OCI-LY7 (cell line): Measurements from ENCODE around the gene RASAL1. TPM values are rescaled to one million over a fixed set of nuclear protein-coding genes. Genes with fewer than 3 reads are reported as not detected.
A peak's percentile ranks its signal among the peaks of the same experiment; 100 is the strongest.

ENCODE experiments used
- BruUV-seq: library from RNA; stranded (reverse); fragments of 400-500 nt; replicated peaks from 2 replicates; lab custom pipeline; 2021; lab: Mats Ljungman, UMichigan
- CTCF ChIA-PET: fragments of 300-600 bp; sonication (Branson Sonifier 250); formaldehyde crosslinking; loops from one replicate; lab custom pipeline; 2022; ENCODE audit warnings: antibody characterized with exemption; ENCODE audit not compliant: unreplicated experiment; lab: Charles Lee
- POLR2A ChIA-PET: fragments of 300-600 bp; sonication (Branson Sonifier 250); formaldehyde crosslinking; loops from one replicate; lab custom pipeline; 2022; ENCODE audit warnings: antibody characterized with exemption; lab: Charles Lee
- DNase-seq: peaks from one replicate; pipeline ENCODE4 v3.0.0-alpha.2; 2015; ENCODE audit warnings: low spot score
- H2AFZ ChIP-seq: fragments of 200-600 bp; sonication (generic), shearing (Covaris generic); 2 replicates; pipeline ENCODE4 v1.6.1; 2014; ENCODE audit warnings: mild to moderate bottlenecking, antibody characterized with exemption, low read length, moderate library complexity
- H3K27ac ChIP-seq: fragments of 200-600 bp; sonication (generic); 2 replicates; pipeline ENCODE4 v1.5.1; 2014; ENCODE audit warnings: mixed run types, low read depth, mild to moderate bottlenecking, moderate library complexity, low read length, inconsistent platforms; ENCODE audit not compliant: poor library complexity, severe bottlenecking
- H3K36me3 ChIP-seq: fragments of 200-600 bp; sonication (generic); 2 replicates; pipeline ENCODE4 v1.6.1; 2014; ENCODE audit warnings: mild to moderate bottlenecking, antibody characterized with exemption, low read length, moderate library complexity, mixed read lengths; ENCODE audit not compliant: insufficient read depth
- H3K4me1 ChIP-seq: fragments of 200-600 bp; sonication (generic); 2 replicates; pipeline ENCODE4 v1.5.1; 2014; ENCODE audit warnings: mild to moderate bottlenecking, low read length; ENCODE audit not compliant: insufficient read depth, poor library complexity, severe bottlenecking
- H3K4me2 ChIP-seq: fragments of 200-600 bp; sonication (generic); 2 replicates; pipeline ENCODE4 v1.6.1; 2014; ENCODE audit warnings: mild to moderate bottlenecking, low read length
- H3K4me3 ChIP-seq: fragments of 200-600 bp; sonication (generic); 2 replicates; pipeline ENCODE4 v1.5.1; 2014; ENCODE audit warnings: mild to moderate bottlenecking, low read depth, low read length; ENCODE audit not compliant: poor library complexity, severe bottlenecking
- H3K79me2 ChIP-seq: fragments of 200-600 bp; sonication (generic); 2 replicates; pipeline ENCODE4 v1.6.1; 2016; ENCODE audit warnings: low read depth, mild to moderate bottlenecking, low read length, moderate library complexity, mixed read lengths; ENCODE audit not compliant: insufficient read depth
- H3K9me2 ChIP-seq: fragments of 200-600 bp; sonication (generic); 2 replicates; pipeline ENCODE4 v1.6.1; 2016; ENCODE audit warnings: mild to moderate bottlenecking, low read length, mixed read lengths; ENCODE audit not compliant: insufficient read depth
- H3K9me3 ChIP-seq: fragments of 200-600 bp; sonication (generic); 2 replicates; pipeline ENCODE4 v1.6.1; 2014; ENCODE audit warnings: mild to moderate bottlenecking, mixed run types, low read length, mixed read lengths
- H4K20me1 ChIP-seq: fragments of 200-600 bp; sonication (generic); 2 replicates; pipeline ENCODE4 v1.6.1; 2014; ENCODE audit warnings: mild to moderate bottlenecking, antibody characterized with exemption, low read length, moderate library complexity, mixed read lengths; ENCODE audit not compliant: insufficient read depth
- CTCF ChIP-seq: fragments of 200-600 bp; sonication (generic); conservative IDR thresholded peaks from 2 replicates; pipeline ENCODE4 v1.5.1; 2014; ENCODE audit warnings: mild to moderate bottlenecking, antibody characterized with exemption, low read length, moderate library complexity, mixed read lengths
- EZH2phosphoT487 ChIP-seq: fragments of 200-600 bp; sonication (generic); IDR thresholded peaks from 2 replicates; pipeline ENCODE4 v1.6.1; 2018; ENCODE audit warnings: low read depth, borderline replicate concordance, mild to moderate bottlenecking, mixed run types, antibody characterized with exemption, low read length, moderate library complexity, mixed read lengths
- intact Hi-C: fragments of 100-400 bp; cut with micrococcal nuclease; formaldehyde crosslinking; loops from one replicate; pipeline ENCODE4 v1.10.0; 2022; ENCODE audit not compliant: unreplicated experiment
- total RNA-seq, 2 experiments: library from RNA; depleted of rRNA in 1 of 2; stranded (reverse); fragments of >200 nt in 1 of 2; shearing (Covaris generic) in 1 of 2; gene quantifications; 2 replicates each; pipeline ENCODE4 v1.2.3, GENCODE V29; 2014 to 2022

Gene RASAL1
- total RNA-seq, 2 experiments from 2014 or later, result 74.4 to 89.1 TPM

GRCh38 chr12:113181975-113182374, 46.4 kb upstream of the RASAL1 start:
- peaks cover 5% of the 10 kb centered on the region; the same call in 1 of the 2 replicates for H4K20me1 ChIP-seq
- H2AFZ ChIP-seq, result no peak overlapping the region
- ChIA-PET CTCF (no interaction called here), POLR2A (interaction anchor here (0.6 to 0.9 kb wide), 4 partner anchors 42 to 162 kb away, joined by 3 read pairs; no protein-coding TSS in a partner anchor)
- no TSS peak for BruUV-seq
- H3K9me2 ChIP-seq, result no peaks in the 10 kb centered on the region
- intact Hi-C loops, result no loop called here
- H3K9me3 ChIP-seq, result no peaks in the 10 kb centered on the region
- H3K79me2 ChIP-seq, result peaks cover 57% of the 10 kb centered on the region
- TF ChIP-seq EZH2phosphoT487 (no peak), CTCF (no peak)
- peaks cover 68% of the 10 kb centered on the region for H3K36me3 ChIP-seq
- H3K4me2 ChIP-seq, result peak overlapping the region; percentile 92
- peak overlapping the region; percentile 2 for H3K4me3 ChIP-seq
- H3K27ac ChIP-seq, result peak overlapping the region; percentile 41
- H3K4me1 ChIP-seq, result peaks cover 29% of the 10 kb centered on the region
- DNase-seq, result no peak

GRCh38 chr12:113180333-113180732, 44.8 kb upstream of the RASAL1 start:
- no peaks in the 10 kb centered on the region for H3K9me2 ChIP-seq
- H2AFZ ChIP-seq, result no peak overlapping the region
- no peaks in the 10 kb centered on the region for H3K9me3 ChIP-seq
- no peak overlapping the region for H3K4me2 ChIP-seq
- peaks cover 42% of the 10 kb centered on the region for H3K79me2 ChIP-seq
- TF ChIP-seq EZH2phosphoT487 (no peak), CTCF (no peak)
- no peak overlapping the region for H3K4me3 ChIP-seq
- peaks cover 76% of the 10 kb centered on the region for H3K36me3 ChIP-seq
- H3K4me1 ChIP-seq, result peaks cover 24% of the 10 kb centered on the region
- H4K20me1 ChIP-seq, result no peaks in the 10 kb centered on the region
- BruUV-seq, result no TSS peak
- POLR2A ChIA-PET, result no interaction called here
- CTCF ChIA-PET, result no interaction called here
- no peak overlapping the region for H3K27ac ChIP-seq
- no peak for DNase-seq
- intact Hi-C loops, result no loop called here

GRCh38 chr12:113179023-113179422, 43.5 kb upstream of the RASAL1 start:
- Histone ChIP-seq H2AFZ (no peak overlapping the region), H3K36me3 (peaks cover 89% of the 10 kb centered on the region), H3K4me1 (peaks cover 38% of the 10 kb centered on the region), H3K27ac (no peak overlapping the region), H3K79me2 (peaks cover 35% of the 10 kb centered on the region), H3K9me3 (no peaks in the 10 kb centered on the region), H3K4me2 (no peak overlapping the region), H3K4me3 (no peak overlapping the region), H3K9me2 (no peaks in the 10 kb centered on the region), H4K20me1 (no peaks in the 10 kb centered on the region)
- CTCF ChIA-PET, result no interaction called here
- DNase-seq, result no peak
- POLR2A ChIA-PET, result interaction anchor here (0.7 kb wide), 1 partner anchor 124 kb away, joined by 3 read pairs; no protein-coding TSS in a partner anchor
- TF ChIP-seq CTCF (no peak), EZH2phosphoT487 (no peak)
- BruUV-seq, result no TSS peak
- intact Hi-C loops, result no loop called here
